ENCODE data around the gene HNMT.

- TF ChIP-seq CTCF (IDR thresholded peaks at IDR 0.05) = no peak
- TF ChIP-seq POLR2A (IDR thresholded peaks at IDR 0.05) = no peak
- no peak for TF ChIP-seq POLR2AphosphoS5 (IDR thresholded peaks at IDR 0.05)
Observed at GRCh38 chr2:138061961-138062360, 97.7 kb downstream of the HNMT start.
